GM18498 (cell line): ENCODE measurements around the gene PKNOX2.

Experiments used
- ATAC-seq: cut with Tn5 transposase; IDR thresholded peaks from one replicate; pipeline ENCODE4 v1.9.1; 2021; ENCODE audit warnings: mild to moderate bottlenecking, moderate library complexity; ENCODE audit not compliant: unreplicated experiment

Gene PKNOX2

GRCh38 chr11:125171974-125172373 lies 7.4 kb downstream of the PKNOX2 start:
- no peak for ATAC-seq

DNA sequence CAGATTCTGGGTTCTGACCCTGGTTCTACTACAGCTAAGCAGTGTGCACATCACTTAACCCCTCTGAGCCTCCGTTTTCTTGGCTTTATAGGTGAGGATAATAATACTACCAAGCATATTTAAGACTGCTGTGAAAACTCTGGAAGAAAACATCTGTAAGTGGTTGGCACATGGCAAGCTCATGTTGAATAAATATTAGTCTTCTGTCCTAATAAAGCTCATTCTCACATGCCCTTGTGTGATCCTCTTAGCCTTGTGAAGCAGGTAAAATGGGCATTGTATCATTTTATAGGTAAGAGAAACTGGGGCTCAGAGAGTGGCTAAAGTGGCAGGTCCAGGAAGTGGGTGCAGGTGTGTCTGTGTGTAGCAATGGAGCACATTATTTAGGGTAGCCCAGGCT lies 8.5 kb downstream of the PKNOX2 start:
- no peak for ATAC-seq

DNA sequence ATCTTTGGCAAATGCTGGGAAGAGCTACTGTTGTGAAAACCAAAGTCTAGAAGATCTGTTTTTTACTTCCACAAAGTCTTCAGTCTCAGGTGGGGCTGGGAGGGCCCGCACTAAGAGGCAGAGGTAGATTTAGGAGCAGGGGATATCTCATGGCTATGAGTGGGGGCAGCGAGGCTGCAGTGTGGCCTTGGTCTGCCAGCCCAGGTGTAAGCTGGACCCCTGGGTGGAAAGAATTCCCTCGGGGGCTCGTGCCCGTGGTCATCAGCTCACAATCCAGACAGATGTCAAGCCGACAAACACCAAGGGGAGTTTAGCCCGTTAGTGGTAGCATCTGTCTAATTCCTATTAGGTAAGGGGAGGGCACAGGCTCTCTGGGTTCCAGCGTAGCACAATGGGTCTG lies 9.0 kb downstream of the PKNOX2 start:
- ATAC-seq: no peak

- no peak for ATAC-seq
Observed at GRCh38 chr11:125174057-125174456, 9.5 kb downstream of the PKNOX2 start.

DNA sequence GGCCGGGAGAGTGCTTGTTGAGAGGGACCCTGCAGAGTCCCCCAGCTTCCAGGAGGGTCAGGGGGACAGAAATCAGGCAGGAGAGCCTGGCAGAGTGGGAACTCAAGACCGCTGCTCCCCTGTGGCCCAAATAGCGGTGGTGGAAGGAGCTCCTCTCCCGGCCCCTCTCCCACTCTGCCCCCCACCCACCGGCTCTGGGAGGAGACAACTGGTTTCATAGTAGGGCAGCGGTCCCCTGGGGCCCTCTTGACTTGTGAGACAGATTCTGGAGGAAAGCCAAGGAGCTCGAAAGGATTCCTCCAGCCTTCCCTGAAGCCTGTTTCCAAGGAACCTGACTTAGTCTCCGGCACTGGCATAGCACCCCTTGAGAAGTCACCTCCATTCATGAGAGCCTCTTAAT lies 10.1 kb downstream of the PKNOX2 start:
- no peak for ATAC-seq

DNA sequence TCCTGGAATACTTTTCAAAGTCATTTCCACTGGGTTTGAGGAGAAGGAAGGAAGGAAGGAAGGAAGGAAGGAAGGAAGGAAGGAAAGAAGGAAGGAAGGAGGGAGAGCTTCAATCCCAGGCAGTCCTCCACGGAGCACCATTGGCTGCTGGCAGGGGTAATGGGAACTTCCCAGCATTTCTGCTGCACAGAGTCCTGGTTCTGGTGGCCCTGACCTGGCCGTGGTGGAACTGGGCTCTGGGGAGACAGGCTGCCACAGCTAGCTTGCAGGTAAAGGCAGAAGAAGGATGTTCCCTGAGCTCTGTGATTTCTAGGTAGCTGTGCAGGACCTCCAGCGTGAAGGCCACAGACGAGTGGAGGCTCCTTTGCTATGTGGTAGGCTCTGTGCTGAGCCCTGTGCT lies 10.6 kb downstream of the PKNOX2 start:
- ATAC-seq: no peak

GRCh38 chr11:125175896-125176575 lies 11.5 kb downstream of the PKNOX2 start:
- ATAC-seq: no peak

DNA sequence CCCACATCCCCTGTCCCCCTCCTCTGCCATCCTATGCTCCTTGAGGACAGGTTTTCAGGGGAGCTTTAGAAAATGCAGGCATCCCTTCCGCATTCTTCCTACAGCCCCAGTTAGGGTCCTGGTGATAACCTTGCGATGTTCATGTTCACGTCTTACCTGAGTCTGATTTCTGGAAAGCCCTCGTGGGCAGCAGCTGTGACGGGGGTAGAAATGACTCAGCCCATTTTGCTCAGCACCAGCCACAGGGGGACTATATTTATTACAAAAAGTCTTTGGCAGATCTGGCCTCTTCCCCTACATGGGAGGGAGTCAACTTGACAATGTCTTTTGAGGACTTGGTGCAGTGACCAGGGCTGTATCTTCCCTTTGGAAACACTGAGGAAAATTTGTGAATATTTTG lies 12.3 kb downstream of the PKNOX2 start:
- ATAC-seq: peak; percentile 40

GRCh38 chr11:125177543-125177942 lies 13.0 kb downstream of the PKNOX2 start:
- ATAC-seq: no peak

- ATAC-seq: no peak
Observed at GRCh38 chr11:125179346-125179745, 14.8 kb downstream of the PKNOX2 start.

DNA sequence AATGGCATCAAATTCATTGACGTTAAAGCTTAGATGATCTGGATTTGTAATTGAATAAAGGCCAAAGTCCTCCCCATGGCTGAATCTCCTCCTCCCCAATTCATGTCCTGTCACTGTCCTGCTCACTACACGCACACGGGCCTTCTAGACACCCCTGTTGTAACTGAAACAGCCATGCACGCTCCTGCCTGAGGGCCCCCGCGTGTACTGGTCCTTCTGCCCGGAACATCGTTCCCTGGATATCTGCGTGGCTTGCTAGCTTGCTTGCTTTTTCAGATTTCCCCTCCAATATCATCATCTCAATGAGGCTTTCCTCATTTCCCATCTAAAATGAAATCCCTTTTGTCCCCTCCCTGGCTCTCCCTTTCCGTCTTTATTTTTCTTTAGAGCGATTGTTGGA lies 15.3 kb downstream of the PKNOX2 start:
- no peak for ATAC-seq

GRCh38 chr11:125180413-125181305 lies 16.1 kb downstream of the PKNOX2 start:
- ATAC-seq: no peak

DNA sequence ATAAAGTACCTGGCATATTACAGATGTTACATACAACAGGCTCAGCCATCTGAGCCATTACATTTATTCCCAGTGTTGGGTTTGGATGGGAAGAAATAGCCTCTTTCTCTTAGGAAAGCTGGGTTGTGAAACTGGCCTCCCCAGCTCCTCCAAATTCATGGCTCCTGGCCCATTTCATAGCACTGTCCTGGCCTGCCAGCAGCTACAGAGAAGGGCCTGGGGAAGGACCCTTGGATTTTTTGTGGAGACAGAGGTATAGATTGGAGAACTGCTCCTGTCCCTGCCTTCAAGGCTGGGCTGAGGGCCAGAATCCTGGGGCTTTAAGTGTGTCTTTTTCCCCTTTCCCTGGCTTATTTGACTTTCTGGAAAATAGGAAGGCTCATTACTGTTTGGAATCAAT lies 18.0 kb downstream of the PKNOX2 start:
- ATAC-seq: no peak

DNA sequence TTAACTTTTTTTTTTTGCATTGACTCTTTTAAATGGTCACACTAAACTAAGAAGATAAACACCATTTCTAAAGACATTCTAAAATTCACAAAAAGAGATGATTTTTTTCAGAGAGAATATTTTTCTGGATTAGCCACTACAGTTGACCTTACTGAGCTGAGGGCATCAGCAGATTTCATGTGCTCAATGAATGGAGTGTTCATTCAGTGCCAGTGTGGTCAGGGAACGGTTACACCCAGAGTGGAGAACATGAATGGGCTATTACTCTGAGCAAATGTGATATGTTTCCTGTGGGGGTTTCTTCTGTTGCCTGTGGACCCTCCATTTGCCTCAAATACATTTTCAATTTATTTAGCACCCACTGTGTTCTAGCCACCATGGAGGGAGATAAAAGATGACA lies 19.1 kb downstream of the PKNOX2 start:
- no peak for ATAC-seq

DNA sequence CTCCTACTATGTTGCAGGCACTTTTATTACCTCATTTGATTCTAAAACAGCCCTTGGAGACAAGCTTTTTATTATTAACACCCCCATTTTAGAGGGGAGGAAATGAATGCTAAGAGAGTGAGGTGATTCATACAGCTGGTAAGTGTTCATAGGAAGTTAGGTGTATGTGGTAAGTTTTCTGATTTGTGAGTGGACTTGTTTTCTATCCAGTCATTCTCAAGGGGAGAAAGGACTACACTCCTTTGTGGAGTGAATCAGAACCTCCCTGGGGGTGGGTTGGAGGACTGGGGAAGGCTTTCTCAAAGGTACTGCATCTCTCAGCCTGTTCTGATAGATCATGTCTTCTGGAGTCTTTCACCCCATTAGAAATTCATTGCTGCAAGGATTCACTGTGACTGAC lies 23.5 kb downstream of the PKNOX2 start:
- no peak for ATAC-seq

DNA sequence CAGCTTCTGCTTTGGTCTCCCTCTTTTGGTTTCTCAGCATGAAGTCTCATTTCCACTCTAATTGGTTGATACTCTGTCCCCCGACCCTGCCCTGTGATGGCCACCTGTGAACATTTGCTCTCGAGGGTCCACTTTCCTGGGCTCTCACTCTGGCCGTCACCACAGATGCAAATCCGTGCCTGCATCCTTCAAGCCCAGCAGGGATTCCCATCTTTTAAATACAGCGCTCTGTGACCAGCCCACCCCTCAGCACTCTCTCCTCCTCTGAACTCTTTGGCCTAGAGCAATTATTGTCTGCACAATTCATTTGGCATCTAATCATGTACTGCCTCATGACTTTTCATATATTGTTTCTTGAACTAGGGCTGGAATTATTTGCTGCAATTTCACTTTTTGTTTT lies 26.0 kb downstream of the PKNOX2 start:
- no peak for ATAC-seq

- ATAC-seq: no peak
Observed at GRCh38 chr11:125192183-125192582, 27.6 kb downstream of the PKNOX2 start.

- ATAC-seq: no peak
Observed at GRCh38 chr11:125192717-125193415, 28.3 kb downstream of the PKNOX2 start.

DNA sequence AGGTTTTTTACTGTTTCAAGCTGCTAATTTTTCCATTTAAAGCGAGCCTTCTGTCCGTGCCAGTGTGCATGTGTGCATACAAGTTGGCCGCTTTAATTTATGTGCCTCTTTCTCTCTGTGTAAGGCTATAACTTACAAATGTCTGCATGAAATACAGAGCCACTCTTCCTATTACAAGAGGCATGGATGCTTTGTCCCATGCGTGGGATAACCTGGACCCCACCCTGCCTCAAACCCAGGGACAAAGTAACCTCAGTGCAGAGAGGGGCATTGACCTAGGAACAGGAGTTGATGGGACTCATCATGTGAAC lies 28.8 kb downstream of the PKNOX2 start:
- ATAC-seq: no peak

DNA sequence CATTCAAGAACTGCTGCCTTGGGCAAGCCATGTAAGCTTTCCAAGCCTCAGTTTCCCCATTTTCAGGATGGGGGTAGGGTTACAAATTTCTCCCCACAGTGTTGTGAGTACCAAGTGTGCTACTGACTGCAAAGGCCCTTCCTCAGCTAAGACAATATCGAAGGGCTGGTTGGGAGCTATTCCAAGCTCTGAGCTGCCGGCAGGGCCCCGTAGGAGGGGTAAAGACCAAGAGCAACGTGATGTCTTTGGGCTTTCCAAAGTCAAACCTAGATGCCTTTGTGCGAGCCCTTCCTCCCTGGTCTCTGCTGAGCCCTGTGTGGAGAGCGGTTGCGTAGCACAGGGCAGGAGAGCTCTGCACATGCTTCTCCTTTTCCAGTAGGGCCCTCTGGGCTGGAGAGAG lies 29.3 kb downstream of the PKNOX2 start:
- no peak for ATAC-seq

- no peak for ATAC-seq
Observed at GRCh38 chr11:125199915-125200314, 35.4 kb downstream of the PKNOX2 start.

- ATAC-seq: no peak
Observed at GRCh38 chr11:125200441-125200840, 35.9 kb downstream of the PKNOX2 start.
